ENCODE measurements around the gene C1QA.
A peak's percentile ranks its signal among the peaks of the same experiment; 100 is the strongest.
"Not testable (repeated sequence)": the region's sequence is repeated elsewhere in the genome, so short reads cannot be mapped to it uniquely, and the experiment has no call there.

The C1QA gene

DNA sequence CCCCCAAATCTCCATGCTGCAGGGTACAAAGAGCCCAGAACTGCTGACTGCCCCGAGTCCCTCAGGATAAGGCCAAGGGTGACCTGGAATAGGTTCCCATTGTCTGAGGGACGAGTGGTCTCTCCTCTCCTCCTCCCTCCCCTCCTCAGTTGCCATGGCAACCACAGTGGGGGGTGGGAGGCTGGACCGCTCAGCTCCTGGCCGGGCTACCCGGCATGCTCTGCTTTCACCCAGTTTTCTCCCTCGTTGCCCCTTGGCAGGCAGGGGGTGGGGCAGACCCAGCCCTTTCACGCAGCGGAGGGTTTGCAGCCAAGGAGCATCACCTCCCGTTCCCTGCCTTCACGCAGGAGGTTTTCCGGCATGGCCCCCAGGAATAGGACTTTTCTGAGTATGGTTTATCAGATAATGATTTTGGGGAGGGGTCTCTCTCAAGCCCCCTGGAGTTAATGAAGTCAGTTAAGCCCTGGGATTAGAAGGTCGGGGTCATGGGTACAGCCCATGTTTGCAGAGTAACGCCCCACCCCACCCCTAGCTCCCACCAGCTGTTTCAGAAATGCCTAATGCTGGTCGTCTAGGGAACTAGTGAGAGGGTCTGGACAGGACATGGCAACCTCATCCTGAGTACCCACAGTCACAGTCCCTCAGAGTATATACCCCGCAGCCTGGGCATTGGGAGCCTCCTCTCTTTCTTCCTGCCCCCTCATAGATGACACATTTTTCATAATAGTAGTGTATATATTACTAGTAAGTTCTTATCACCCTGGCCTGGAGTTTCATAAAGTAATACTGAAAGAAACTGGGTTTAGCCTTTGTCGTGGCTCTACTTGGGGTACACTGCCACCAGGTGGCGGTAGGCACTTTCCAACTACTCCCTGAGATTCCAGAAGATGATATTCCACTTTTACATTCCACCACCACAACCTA lies 37.3 kb downstream of the C1QA start:
- DNase-seq (ENCODE audit: low spot score), result peak; percentile 63

DNA sequence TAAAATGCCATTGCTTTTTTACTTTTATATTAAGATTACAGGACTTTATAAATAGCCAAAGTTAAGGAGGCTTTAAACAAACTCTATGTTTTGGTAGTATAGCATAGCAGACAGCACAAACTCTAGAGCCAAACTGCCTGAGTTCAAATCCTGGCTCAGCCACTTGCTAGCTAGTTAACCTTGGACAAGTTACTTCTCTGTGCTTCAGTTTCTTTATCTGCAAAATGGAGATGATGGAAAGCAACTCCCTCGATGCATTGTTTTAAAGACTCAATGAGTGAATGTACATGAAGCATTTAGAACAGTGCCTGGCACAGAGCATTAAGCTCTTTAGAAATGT lies 38.0 kb downstream of the C1QA start:
- DNase-seq (ENCODE audit: low spot score), result no peak

DNA sequence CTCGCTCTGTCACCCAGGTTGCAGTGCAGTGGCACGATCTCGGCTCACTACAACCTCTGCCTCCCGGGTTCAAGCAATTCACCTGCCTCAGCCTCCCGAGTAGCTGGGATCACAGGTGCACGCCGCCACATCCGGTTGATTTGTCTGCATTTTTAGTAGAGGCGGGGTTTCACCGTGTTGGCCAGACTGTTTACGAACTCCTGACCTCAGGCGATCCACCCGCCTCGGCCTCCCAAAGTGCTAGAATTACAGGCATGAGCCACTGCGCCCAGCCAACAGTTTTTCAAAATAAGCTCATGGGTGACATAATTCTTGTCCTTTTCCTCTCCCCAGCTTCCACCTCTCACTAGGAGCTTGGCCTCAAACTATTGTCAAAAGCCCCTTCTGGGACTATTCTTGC lies 39.7 kb downstream of the C1QA start:
- DNase-seq (ENCODE audit: low spot score), result not testable (repeated sequence)

DNA sequence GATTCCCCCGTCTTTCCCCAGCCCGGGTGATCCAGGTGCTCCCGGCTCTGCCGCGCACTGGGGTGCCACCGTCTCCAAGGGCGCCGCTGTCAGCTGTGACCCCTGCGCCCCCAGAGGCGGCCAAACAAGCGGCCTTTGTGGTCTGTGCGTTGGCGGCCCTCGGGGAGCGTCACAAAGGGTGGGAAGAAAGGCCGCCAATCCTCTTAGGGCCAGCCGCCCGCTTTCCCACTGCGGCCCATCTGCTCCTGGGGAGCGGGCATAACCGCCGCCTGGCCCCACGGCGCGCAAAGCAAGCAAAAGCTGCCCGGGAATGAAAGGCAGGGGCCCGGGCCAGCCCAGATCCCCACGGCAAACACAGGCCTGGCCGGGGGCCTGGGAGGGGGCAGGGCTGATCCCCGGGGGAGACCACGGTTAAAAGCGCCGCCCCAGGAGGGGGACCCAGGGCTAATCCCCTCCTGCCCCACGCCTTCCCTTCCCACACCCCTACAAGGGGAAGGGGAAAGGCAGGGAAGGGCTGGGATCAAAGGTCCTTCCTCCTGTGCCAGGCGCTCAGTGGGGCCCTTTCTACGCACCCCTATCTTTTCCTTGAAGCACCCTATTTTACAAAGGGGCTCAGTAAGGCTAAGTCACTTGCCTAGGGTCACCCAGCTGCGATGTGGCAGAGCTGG lies 40.6 kb downstream of the C1QA start:
- no peak for DNase-seq (ENCODE audit: low spot score)

DNA sequence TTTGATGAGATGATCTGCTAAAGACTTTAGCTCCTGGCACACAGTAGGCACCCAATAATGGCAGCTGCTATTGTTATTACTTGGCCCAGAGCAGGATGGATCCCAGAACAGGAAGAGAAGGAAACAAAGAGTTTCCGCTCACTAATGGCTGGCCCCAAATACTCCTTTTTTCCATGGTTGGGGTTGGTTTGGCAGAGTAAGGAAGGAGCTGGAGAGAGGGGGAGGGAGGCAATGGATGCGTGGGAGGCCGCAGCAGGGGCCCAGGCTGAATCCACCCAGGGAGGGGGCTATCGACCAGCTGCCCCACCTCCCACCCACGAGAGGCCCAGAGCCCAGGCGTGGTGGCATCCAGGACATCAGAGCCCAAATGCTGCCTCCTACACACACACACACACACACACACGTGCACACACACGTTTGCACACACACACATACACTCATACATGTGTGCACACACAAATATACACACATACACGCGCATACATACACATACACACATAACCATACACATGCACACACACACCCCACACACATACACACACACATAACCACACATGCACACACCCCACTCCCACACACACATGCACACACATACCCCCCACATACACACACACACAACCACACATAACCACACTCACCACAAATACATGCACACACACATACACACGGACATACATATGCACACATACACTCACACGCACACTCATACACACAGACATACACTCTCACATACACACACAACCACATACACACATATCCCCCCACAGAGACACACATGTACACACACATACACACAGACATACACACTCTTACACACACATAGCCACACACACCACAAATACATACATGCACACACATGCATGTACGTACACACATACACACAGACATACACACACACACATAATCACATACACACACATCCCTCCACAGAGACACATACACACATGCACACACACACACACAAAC lies 41.8 kb downstream of the C1QA start:
- no peak for DNase-seq (ENCODE audit: low spot score)

DNA sequence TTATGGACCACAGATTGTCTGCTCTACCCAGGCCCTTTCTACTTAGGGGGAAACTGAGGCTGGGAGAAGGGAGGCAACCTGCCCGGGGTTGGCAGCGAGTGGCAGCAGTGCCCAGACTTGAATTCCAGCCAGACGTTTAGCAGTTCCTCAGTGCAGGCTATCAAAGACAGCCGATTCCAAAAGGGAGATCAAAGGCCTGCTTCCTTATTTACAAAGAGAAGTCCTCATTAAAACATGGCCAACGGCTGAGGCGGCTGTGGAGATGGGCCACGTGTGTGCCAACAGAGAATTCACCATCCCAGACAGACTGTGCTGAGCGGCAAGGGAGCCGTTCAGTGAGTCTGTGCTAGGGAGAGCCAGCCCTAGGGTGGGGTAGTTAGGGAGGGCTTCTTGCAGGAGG lies 44.3 kb downstream of the C1QA start:
- peak; percentile 13 for DNase-seq (ENCODE audit: low spot score)

DNA sequence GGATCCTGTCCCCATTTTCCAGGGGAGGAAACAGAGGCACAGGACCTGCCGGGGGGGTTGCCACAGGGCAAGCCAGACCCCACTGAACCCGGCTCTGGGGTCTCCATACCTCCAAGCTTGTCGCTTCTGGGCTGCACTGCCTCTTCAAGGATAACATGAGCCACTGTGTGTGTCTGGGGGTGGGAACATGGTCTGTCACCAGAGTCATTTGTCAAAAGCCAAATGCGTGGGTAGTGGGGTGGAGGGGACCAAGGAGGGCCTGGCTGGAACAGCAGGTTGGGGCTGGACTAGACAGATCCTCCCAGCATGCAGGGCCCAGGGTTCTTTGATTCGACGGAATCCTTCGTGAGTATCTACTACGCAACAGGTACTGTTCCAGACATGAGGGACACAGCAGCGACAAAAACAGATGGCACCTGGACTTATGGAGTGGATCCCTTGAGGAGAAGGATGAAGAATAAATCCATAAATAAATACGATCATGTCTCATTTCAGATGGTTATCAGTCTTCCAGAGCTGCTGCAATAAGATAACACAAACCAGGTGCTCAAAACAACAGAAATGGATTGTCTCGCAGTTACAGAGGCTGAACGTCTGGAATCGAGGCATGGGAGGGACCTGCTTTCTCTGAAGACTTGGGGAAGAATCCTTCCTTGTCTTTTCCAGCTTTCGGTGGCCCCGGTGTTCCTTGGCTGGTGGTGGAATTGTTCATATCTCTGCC lies 45.3 kb downstream of the C1QA start:
- DNase-seq (ENCODE audit: low spot score), result no peak

DNA sequence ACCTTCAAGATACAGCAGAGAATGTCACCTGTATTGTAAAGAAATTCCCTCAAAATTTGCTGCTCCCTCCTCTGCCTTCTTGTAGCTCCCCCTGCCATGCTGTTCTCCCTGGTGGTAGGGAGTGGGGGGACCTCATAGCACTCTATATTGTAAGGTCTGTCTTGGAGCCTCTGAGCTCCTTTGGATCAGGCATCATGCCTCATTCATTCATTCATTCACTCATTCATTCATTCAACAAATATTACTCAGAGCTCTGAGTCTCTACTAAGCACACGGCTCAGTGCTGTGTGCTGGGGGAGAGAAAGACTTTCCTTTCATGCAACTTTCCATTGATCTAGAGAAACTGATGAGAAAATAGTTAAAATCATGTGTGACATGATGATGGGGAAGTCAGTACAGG lies 47.1 kb downstream of the C1QA start:
- no peak for DNase-seq (ENCODE audit: low spot score)

DNA sequence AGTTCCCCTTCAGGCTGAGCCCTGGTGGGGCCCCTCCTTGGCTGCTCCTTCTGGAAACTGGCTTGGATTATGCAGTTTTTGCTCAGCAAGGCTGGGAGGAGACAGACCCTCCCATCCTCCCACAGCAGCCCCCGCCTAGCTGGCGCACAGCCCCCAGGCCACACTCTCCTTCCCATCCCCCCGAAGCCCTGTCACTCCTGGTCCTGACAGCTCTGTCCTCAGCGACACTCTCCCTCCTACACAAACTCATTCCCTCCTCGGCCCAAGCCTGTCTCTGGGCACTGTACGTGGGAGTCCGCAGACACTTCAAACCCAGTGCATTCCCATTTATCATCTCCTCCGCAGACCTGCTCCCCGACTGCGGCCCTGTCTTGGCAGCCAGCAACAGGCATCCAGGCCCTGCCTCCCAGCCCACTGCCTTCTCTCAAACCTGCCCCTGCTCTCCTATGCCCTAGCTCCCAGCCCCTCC lies 49.2 kb downstream of the C1QA start:
- DNase-seq (ENCODE audit: low spot score), result no peak

DNA sequence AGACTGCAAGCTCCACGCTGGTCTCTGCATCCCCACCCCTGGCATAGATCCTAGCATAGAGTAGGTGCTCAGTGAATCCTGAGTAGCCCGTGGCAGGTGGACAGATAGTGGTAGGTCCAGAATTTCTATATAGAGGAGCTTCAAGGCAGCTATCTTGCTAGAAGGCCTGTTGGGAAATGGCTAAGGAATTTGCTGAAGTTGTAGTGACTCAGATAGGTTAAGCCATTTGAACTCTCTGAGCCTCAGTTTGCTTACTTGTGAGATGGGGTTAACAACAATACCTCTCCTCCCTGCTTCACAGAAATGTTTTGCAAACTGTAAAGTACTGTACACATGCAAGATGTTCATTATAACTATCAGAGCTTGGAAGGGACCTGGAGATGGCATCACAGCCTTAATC lies 50.8 kb downstream of the C1QA start:
- no peak for DNase-seq (ENCODE audit: low spot score)

DNA sequence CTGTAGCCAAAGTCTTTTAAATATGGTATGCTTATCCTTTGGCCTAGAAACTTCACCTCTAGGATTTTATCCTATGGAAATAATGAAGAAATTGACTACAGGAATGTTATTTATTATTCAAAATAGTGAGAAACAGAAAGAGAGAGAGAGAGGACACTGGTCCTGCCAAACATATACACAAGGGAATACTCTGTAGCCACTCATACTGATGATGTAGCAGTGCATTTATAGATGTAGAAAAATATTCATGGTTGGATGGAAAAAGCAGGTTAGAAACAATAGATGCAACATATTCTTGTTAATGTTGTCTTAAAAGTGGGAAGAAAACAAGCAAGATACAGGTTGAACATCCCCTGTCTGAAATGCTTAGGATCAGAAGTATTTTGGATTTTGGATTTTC lies 52.0 kb downstream of the C1QA start:
- DNase-seq (ENCODE audit: low spot score), result no peak

All from LoVo (cell line).